OCI-LY3 (cell line): ENCODE results near the gene GPR146.

Source experiments
- H2AFZ ChIP-seq: fragments of 200-600, 300-600 bp; shearing (Covaris generic); 2 replicates; pipeline ENCODE4 v1.6.0; 2014; ENCODE audit warnings: antibody characterized with exemption, low read depth, low read length
- H3K27ac ChIP-seq: fragments of 200-600, 300-600 bp; sonication (generic); 2 replicates; pipeline ENCODE4 v1.5.1; 2014; ENCODE audit warnings: mild to moderate bottlenecking, low read length, moderate library complexity, mixed read lengths
- H3K27me3 ChIP-seq: fragments of 200-600, 300-600 bp; sonication (generic); 2 replicates; pipeline ENCODE4 v1.6.1; 2014; ENCODE audit warnings: low read depth, low read length, mixed read lengths
- H3K36me3 ChIP-seq: fragments of 200-600, 300-600 bp; sonication (generic); replicated peaks from 2 replicates; pipeline ENCODE3; 2014; ENCODE audit warnings: low read depth, low read length, mixed read lengths
- H3K4me1 ChIP-seq: fragments of 300-600, 200-600 bp; sonication (generic); 2 replicates; pipeline ENCODE4 v1.6.1; 2014; ENCODE audit warnings: low read length, mixed read lengths
- H3K4me2 ChIP-seq: fragments of 200-600, 300-600 bp; sonication (generic); 2 replicates; pipeline ENCODE4 v1.6.1; 2014; ENCODE audit warnings: low read length, mixed read lengths
- H3K4me3 ChIP-seq: fragments of 300-600, 200-600 bp; sonication (generic); 2 replicates; pipeline ENCODE4 v1.5.1; 2014; ENCODE audit warnings: antibody characterized with exemption, mild to moderate bottlenecking, low read length, moderate library complexity
- H3K79me2 ChIP-seq: fragments of 300-600, 200-600 bp; shearing (Covaris generic); 2 replicates; pipeline ENCODE4 v1.6.1; 2014; ENCODE audit warnings: mild to moderate bottlenecking, low read length, mixed read lengths
- H3K9ac ChIP-seq: fragments of 300-600, 200-600 bp; shearing (Covaris generic); 2 replicates; pipeline ENCODE4 v1.6.0; 2014; ENCODE audit warnings: mild to moderate bottlenecking, low read length, moderate library complexity
- H3K9me3 ChIP-seq: fragments of 200-600, 300-600 bp; shearing (Covaris generic); 2 replicates; pipeline ENCODE4 v1.6.1; 2014; ENCODE audit warnings: low read length, mixed read lengths; ENCODE audit not compliant: insufficient read depth
- H4K20me1 ChIP-seq: fragments of 200-600, 300-600 bp; sonication (generic); 2 replicates; pipeline ENCODE4 v1.6.1; 2016; ENCODE audit warnings: low read length, mixed read lengths; ENCODE audit not compliant: insufficient read depth
- CTCF ChIP-seq: fragments of 200-600, 300-600 bp; sonication (generic); IDR thresholded peaks from 2 replicates; pipeline ENCODE4 v1.5.1; 2014; ENCODE audit warnings: antibody characterized with exemption, low read length, low read depth
- EZH2phosphoT487 ChIP-seq: fragments of 200-600 bp; shearing (Covaris generic); IDR thresholded peaks from 2 replicates; pipeline ENCODE4 v1.6.1; 2018; ENCODE audit warnings: antibody characterized with exemption, mixed run types, low read depth

GPR146 gene

GRCh38 chr7:1106063-1106792, 61.9 kb downstream of the GPR146 start:
- no peaks in the 10 kb centered on the region for H3K9me3 ChIP-seq
- H3K79me2 ChIP-seq, result peaks cover 44% of the 10 kb centered on the region
- peaks cover 62% of the 10 kb centered on the region for H3K4me1 ChIP-seq
- H2AFZ ChIP-seq, result no peak overlapping the region
- peaks cover 8% of the 10 kb centered on the region for H3K36me3 ChIP-seq
- H3K4me3 ChIP-seq, result peak overlapping the region; percentile 62
- H3K27me3 ChIP-seq, result no peaks in the 10 kb centered on the region
- H3K4me2 ChIP-seq, result peak overlapping the region; percentile 80
- H3K27ac ChIP-seq, result peak overlapping the region; percentile 91
- TF ChIP-seq EZH2phosphoT487 (no peak), CTCF (no peak)
- peak overlapping the region; percentile 47 for H3K9ac ChIP-seq
- 0 out of 2 replicates have a peak, but pooled peaks cover 4% of the 10 kb centered on the region for H4K20me1 ChIP-seq

- 0 out of 2 replicates have a peak, but pooled peaks cover 4% of the 10 kb centered on the region for H4K20me1 ChIP-seq
- H3K4me1 ChIP-seq, result peaks cover 55% of the 10 kb centered on the region
- peaks cover 38% of the 10 kb centered on the region for H3K79me2 ChIP-seq
These were observed 62.6 kb downstream of the GPR146 start for GRCh38 chr7:1106793-1107421.

GRCh38 chr7:1108264-1108920, 64.0 kb downstream of the GPR146 start:
- H3K4me1 ChIP-seq, result peaks cover 40% of the 10 kb centered on the region
- H3K9me3 ChIP-seq, result no peaks in the 10 kb centered on the region
- H3K4me3 ChIP-seq, result no peak overlapping the region
- H3K27me3 ChIP-seq, result no peaks in the 10 kb centered on the region
- H3K79me2 ChIP-seq, result peaks cover 27% of the 10 kb centered on the region
- no peak overlapping the region for H3K27ac ChIP-seq
- H2AFZ ChIP-seq, result no peak overlapping the region
- no peak overlapping the region for H3K4me2 ChIP-seq
- no peak overlapping the region for H3K9ac ChIP-seq
- no peak for TF ChIP-seq CTCF
- TF ChIP-seq EZH2phosphoT487, result no peak
- H3K36me3 ChIP-seq, result no peaks in the 10 kb centered on the region
- 0 out of 2 replicates have a peak, but pooled peaks cover 4% of the 10 kb centered on the region for H4K20me1 ChIP-seq

More at GRCh38 chr7:1106793-1107421, 62.6 kb downstream of the GPR146 start:
- no peak overlapping the region for H3K27ac ChIP-seq
- H3K4me3 ChIP-seq, result no peak overlapping the region
- no peak overlapping the region for H2AFZ ChIP-seq
- H3K27me3 ChIP-seq, result no peaks in the 10 kb centered on the region
- no peak overlapping the region for H3K9ac ChIP-seq
- H3K36me3 ChIP-seq, result peaks cover 7% of the 10 kb centered on the region
- no peaks in the 10 kb centered on the region for H3K9me3 ChIP-seq
- TF ChIP-seq EZH2phosphoT487, result no peak
- no peak for TF ChIP-seq CTCF
- H3K4me2 ChIP-seq, result peak overlapping the region; percentile 80
